Right forelimb (tissue), 1 donor: ENCODE measurements around the gene CENPP.
"Not testable (repeated sequence)": the region's sequence is repeated elsewhere in the genome, so short reads cannot be mapped to it uniquely, and the experiment has no call there.

Experiments
- DNase-seq: peaks from one replicate; pipeline ENCODE4 v3.0.0-alpha.2; 2018

Gene CENPP

GRCh38 chr9:92558612-92559374 is 233.0 kb downstream of the CENPP start:
- no peak for DNase-seq

DNA sequence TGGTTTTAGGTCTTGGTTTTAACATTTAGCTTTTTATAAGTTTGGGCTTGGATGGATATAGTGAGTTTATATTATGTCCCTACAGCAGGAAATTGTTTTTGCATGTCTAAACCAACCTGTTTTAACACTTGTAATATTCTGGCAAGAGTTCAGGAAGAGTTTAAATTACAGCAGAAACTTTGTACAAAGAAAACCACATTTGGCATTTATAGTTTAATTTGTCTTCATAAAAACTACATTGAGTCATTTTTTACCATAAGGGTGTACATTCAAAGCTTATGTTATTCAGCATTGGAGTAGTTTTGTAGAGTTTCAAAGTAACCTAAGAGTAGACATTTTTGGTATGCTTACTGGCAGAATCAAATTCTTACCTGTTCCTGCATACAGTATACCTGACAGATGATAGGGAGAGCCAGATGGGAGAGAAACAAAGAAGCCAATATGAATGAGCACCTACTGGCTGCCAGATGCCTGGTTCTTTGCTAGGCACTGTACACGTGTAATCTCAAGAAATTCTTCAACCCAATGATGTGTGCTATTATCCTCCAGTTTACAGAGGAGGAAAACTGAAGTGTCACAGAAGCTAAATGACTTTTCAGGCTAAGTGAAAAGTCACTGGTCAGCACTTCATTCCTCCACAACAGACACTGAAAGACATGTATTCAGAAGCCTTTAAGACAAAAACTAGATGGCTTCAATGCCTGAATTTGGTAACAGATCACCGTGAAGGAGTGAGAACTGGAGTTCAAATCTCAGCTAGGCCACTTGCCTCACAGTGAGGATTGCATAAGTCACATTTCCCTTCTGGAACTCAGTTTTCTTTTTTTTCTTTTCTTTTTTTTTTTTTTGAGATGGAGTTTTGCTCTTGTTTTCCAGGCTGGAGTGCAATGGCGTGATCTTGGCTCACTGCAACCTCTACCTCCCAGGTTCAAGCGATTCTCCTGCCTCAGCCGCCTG is 235.9 kb downstream of the CENPP start:
- no peak for DNase-seq

- DNase-seq: no peak
Observed at GRCh38 chr9:92562461-92562967, 236.8 kb downstream of the CENPP start.

GRCh38 chr9:92563116-92564100 is 237.7 kb downstream of the CENPP start:
- DNase-seq: no peak

GRCh38 chr9:92564504-92564903 is 238.8 kb downstream of the CENPP start:
- no peak for DNase-seq

GRCh38 chr9:92564982-92565381 is 239.2 kb downstream of the CENPP start:
- DNase-seq: no peak

DNA sequence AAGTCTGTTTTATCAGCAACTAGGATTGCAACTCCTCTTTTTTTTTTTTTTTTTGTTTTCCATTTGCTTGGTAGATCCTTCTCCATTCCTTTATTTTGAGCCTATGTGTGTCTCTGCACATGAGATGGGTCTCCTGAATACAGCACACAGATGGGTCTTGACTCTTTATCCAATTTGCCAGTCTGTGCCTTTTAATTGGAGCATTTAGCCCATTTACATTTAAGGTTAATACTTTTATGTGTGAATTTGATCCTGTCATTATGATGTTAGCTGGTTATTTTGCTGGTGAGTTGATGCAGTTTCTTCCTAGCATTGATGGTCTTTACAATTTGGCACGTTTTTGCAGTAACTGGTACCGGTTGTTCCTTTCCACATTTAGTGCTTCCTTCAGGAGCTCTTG is 246.1 kb downstream of the CENPP start:
- DNase-seq: not testable (repeated sequence)

GRCh38 chr9:92573612-92574011 is 247.9 kb downstream of the CENPP start:
- not testable (repeated sequence) for DNase-seq

GRCh38 chr9:92576175-92576574 is 250.4 kb downstream of the CENPP start:
- DNase-seq: no peak

DNA sequence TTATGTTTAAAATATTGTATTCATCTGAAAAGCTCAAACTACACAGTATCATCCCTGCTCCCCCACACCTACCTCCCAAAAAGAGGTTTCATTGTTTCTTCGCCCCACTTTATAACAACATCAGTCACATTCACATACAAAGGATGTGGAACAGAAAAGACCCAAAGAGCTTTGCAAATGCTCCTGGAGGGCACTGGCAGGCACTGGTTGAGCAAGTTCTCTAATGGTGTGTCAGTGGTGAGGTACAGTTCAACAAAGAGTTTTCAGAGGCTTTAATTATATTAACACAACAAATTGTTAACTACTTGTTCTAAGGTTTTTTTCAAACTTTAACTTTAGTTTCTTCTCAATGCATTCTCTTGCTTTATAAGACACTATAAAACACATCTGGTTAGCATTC is 264.2 kb downstream of the CENPP start:
- no peak for DNase-seq

- DNase-seq: peak; percentile 87
Observed at GRCh38 chr9:92590377-92590776, 264.6 kb downstream of the CENPP start.

DNA sequence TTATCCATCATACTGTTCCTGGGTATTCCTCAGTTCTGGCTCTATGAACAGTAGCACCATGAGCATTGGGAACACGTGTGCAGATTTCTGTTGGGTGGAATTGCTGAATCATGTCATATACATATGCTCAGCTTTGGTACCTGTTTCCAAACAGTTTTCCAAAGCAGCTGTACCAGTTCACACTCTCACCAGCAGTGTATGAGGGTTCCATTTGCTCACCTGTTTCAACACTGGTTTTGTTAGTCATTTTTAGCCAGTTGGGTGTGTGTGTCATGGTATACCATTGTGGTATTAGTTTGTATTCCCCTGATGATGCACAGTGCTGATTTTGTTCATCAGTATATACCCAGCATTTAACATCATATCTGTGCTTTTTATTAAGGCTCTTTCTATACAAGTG is 266.8 kb downstream of the CENPP start:
- DNase-seq: no peak

- no peak for DNase-seq
Observed at GRCh38 chr9:92592946-92593861, 267.5 kb downstream of the CENPP start.

- DNase-seq: not testable (repeated sequence)
Observed at GRCh38 chr9:92595075-92595474, 269.3 kb downstream of the CENPP start.

DNA sequence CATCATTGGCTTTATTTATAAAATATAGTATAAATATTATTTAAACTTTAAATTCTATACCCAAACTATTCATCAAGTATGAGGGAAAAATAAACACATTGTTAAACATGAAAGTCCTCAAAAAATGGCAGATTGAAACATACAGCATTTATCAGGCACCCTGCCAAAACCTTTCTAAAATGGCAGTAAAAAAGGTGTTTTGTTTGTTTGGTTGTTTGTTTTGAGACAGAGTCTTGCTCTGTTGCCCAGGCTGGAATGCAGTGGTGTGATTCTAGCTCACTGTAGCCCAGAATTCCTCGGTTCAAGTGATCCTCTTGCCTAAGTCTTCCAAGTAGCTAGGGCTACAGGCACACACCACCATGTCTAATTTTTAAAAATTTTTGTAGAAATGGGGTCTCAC is 270.2 kb downstream of the CENPP start:
- no peak for DNase-seq

DNA sequence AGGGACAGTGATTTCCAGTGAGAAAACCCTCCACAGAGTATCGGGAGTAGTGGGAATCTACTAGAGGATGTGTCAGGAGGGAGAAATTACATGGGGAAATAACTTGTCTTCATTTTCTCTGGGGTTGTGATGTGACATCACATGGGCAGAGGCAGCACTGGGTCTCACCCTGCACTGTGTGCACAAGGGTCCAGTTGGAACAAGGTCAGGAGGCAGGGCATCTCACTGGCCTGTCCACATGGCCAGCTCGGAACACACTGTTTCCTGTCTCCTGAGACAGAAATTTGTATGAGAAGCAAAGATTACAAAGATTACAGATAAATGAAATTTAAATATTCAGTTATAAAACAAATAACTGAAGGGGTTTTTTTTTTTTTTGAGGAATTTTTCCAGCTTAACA is 272.6 kb downstream of the CENPP start:
- DNase-seq: no peak

DNA sequence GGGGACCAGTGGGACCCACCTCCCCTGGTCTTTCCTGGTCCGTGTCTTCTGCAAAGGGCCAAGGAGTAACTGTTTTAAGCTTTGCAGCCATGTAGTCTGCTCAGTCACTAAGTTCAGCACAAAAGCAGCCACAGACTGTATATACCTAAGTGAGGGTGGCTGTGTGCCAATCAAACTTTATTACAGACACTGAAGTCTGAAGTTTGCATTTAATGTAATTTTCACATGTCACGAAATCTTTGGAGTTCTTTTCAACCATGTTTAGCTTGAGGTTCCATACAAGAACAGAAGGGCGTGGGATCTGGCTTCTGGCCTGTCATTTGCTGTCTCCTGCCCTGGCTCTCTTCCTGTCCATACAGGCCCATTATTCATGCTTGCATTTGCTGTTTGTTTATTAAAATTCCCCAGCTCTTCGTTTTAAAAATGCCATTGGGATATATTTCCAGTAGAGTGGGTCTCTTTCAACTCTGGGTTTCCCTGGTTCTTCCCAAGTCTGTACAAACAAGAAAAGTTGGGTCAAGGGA is 274.2 kb downstream of the CENPP start:
- no peak for DNase-seq

- DNase-seq: peak; percentile 71
Observed at GRCh38 chr9:92600462-92601261, 274.9 kb downstream of the CENPP start.

- DNase-seq: no peak
Observed at GRCh38 chr9:92601451-92601850, 275.7 kb downstream of the CENPP start.

DNA sequence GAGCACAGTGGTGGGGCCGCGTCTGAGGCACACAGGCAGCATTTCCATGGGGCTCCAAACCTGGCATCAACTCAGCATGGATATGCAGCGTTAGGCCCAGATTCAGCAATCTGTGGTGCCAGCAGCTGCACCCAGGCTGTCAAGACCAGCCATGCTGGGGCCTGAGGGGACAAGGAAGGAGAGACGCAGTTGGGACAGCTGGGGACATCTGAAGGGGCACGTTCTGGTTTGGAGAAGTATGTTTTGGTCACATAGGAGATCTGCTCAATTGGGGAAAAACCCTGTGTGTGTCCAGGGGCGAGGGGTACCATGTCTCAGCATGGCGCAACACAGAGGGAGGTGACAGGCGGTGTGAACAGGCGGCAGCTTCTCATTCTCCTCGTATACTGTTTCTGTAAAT is 276.7 kb downstream of the CENPP start:
- peak; percentile 67 for DNase-seq
